ENCODE data around the gene XPR1.
"Not testable (repeated sequence)": the region's sequence is repeated elsewhere in the genome, so short reads cannot be mapped to it uniquely, and the experiment has no call there.

XPR1 gene

GRCh38 chr1:180845352-180845751 is 213.5 kb downstream of the XPR1 start:
- TF ChIP-seq CTCF (IDR thresholded peaks at IDR 0.05; ENCODE audit: control insufficient read depth, insufficient read depth, low read depth, low read length, missing control alignments) = no peak
- no peak for DNase-seq (ENCODE audit: low read depth)
- H3K4me3 ChIP-seq (ENCODE audit: control insufficient read depth, low read depth, low read length) = no peak overlapping the region

- no peak for DNase-seq (ENCODE audit: low read depth)
- TF ChIP-seq CTCF (IDR thresholded peaks at IDR 0.05; ENCODE audit: control insufficient read depth, insufficient read depth, low read depth, low read length, missing control alignments) = no peak
Measured at GRCh38 chr1:180848191-180848590, 216.4 kb downstream of the XPR1 start.

DNA sequence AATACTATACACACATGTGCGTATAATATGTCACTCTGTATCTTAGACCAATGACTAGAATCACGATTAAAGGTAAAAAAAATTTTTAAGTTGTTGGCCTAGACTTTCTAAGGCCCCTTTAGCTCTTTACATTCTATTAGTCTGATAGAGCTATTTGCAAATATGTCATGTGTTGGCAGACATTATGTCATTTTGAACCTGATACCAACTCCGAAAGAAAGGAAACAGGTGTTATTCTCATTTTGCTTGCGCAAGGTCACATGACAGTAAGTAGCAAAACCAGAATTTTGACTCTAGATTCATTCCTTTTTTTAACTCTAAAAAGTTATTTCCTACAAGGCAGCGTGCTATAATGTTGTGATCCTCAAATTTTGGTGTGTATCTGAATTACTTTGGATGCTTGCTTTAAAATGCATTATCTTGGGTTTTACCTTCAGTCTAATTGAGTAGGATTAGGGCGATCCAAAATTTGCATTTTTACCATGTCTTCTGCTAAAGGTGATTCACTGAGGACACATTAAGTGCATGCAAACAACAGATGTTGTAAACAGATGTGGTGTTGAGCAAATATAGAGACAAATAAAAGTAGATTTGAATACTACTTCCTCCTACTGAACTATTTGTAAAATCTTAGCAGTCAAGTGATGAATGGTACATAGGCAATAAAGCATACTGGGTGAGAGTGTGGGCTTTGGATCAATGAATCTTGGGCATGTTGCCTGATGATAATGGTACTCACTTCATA is 217.4 kb downstream of the XPR1 start:
- H3K4me3 ChIP-seq (ENCODE audit: control insufficient read depth, low read depth, low read length) = no peak overlapping the region
- no peak for TF ChIP-seq CTCF (IDR thresholded peaks at IDR 0.05; ENCODE audit: control insufficient read depth, insufficient read depth, low read depth, low read length, missing control alignments)
- no peak for DNase-seq (ENCODE audit: low read depth)

More at GRCh38 chr1:180848191-180848590, 216.4 kb downstream of the XPR1 start:
- no peak overlapping the region for H3K4me3 ChIP-seq (ENCODE audit: control insufficient read depth, low read depth, low read length)

DNA sequence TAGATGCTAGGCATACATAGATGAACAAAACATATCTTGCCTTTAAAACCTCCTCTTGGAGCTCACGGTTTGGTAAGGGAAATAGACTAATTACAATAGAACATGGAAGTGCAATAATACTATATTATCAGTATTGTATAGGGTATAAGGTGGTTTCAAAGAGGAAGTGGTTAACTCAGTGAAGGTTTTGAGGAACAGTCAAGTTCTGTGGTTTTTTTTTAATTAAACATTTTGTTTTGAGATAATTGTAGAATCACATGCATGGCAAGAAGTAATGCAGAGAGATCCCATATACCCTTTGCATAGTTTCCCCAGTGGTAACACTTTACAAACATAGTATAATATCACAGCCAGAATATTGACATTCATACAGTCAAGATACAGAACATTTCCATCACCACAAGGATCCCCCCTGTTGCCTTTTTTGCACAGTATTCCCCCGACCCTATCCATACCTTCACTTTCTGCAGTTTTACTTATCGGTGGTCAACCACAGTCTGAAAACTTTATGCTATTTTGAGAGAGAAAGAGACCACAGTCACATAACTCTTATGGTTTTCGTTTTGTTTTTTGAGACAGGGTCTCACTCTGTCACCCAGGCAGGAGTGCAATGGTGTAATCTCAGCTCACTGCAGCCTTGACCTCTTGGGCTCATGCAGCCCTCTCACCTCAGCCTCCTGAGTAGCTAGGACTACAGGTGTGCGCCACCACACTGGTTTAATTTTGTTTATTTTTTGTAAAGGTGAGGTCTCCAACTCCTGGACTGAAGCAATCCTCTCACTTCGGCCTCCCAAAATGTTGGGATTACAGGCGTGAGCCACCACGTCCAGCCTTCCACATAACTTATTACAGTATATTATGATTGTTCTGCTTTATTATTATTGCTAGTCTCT is 220.4 kb downstream of the XPR1 start:
- no peak for TF ChIP-seq CTCF (IDR thresholded peaks at IDR 0.05; ENCODE audit: control insufficient read depth, insufficient read depth, low read depth, low read length, missing control alignments)
- no peak overlapping the region for H3K4me3 ChIP-seq (ENCODE audit: control insufficient read depth, low read depth, low read length)
- DNase-seq (ENCODE audit: low read depth) = no peak

GRCh38 chr1:180854001-180854400 is 222.2 kb downstream of the XPR1 start:
- H3K4me3 ChIP-seq (ENCODE audit: control insufficient read depth, low read depth, low read length) = no peak overlapping the region
- TF ChIP-seq CTCF (IDR thresholded peaks at IDR 0.05; ENCODE audit: control insufficient read depth, insufficient read depth, low read depth, low read length, missing control alignments) = no peak
- DNase-seq (ENCODE audit: low read depth) = peak; percentile 3

DNA sequence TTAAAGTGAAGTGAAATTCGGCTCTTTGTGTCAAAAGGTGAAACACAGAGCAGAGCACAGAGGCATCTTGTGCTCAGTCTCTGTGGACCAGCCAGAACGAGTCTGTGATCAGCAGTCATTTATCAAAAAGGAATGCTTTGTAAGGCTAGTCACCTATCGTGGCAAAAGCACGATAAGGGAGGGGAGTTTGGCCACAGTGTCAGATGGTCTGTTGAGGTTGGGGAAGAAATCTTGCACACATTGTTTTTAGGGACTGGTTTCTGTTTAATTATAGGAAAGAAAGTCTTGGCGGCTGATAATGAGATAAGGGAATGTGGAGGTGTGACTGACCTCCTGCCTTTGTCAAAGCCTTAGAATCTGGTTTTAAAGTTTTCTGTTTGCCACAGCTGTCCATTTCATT is 222.6 kb downstream of the XPR1 start:
- TF ChIP-seq CTCF (IDR thresholded peaks at IDR 0.05; ENCODE audit: control insufficient read depth, insufficient read depth, low read depth, low read length, missing control alignments) = no peak
- DNase-seq (ENCODE audit: low read depth) = no peak
- H3K4me3 ChIP-seq (ENCODE audit: control insufficient read depth, low read depth, low read length) = no peak overlapping the region

- DNase-seq (ENCODE audit: low read depth); H3K4me3 ChIP-seq (ENCODE audit: control insufficient read depth, low read depth, low read length): not testable (repeated sequence)
Measured at GRCh38 chr1:180857947-180858725, 226.3 kb downstream of the XPR1 start.
